SK-N-SH treated with all-trans-retinoic acid at 6 μM for 48 hours (cell line): Measurements from ENCODE around the gene PLVAP.

Source experiments
- RARB ChIP-seq: fragments of 250-450 bp; sonication (Bioruptor Pico); IDR thresholded peaks from 2 replicates; pipeline ENCODE4 v1.8.0; 2021; ENCODE audit warnings: mild to moderate bottlenecking, moderate library complexity
- ZFP30 ChIP-seq: fragments of 450-650 bp; formaldehyde crosslinking; IDR thresholded peaks from 2 replicates; pipeline ENCODE4 v1.5.0; 2022; ENCODE audit warnings: mild to moderate bottlenecking, moderate library complexity
- TF ChIP-seq, protein P1 (sequence below): fragments of 250-450 bp; sonication (Bioruptor Pico); IDR thresholded peaks from 2 replicates; pipeline ENCODE4 v1.8.0; 2020; ENCODE audit warnings: mild to moderate bottlenecking, moderate library complexity, borderline replicate concordance
- TF ChIP-seq, protein P2 (sequence below): fragments of 250-450 bp; sonication (Bioruptor Pico); IDR thresholded peaks from 2 replicates; pipeline ENCODE4 v1.8.0; 2021; ENCODE audit warnings: low read depth, mild to moderate bottlenecking, moderate library complexity, borderline replicate concordance

DNA sequence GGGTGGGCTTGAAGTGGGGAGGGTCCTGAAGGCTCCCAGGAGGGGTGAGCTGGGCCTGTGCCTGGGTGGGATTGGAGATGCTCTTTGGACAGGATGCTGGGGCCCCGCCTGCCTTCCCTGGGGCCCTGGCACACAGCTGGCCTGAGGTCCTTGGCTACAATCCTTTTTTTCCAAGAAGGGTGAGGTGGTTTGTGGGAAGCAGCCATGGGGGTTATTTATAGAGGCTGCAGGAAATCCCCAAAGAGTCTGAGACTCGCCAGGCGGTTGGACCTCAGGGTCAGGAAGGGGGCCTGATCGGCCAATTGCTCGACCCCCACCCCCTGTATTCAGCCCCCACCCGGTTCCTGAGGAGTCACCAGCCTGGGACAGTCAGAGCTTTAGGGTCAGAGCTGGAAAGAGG, 29.8 kb downstream of the PLVAP start:
- no peak for TF ChIP-seq RARB (CRISPR knock-in tag)
- TF ChIP-seq, protein P1, sequence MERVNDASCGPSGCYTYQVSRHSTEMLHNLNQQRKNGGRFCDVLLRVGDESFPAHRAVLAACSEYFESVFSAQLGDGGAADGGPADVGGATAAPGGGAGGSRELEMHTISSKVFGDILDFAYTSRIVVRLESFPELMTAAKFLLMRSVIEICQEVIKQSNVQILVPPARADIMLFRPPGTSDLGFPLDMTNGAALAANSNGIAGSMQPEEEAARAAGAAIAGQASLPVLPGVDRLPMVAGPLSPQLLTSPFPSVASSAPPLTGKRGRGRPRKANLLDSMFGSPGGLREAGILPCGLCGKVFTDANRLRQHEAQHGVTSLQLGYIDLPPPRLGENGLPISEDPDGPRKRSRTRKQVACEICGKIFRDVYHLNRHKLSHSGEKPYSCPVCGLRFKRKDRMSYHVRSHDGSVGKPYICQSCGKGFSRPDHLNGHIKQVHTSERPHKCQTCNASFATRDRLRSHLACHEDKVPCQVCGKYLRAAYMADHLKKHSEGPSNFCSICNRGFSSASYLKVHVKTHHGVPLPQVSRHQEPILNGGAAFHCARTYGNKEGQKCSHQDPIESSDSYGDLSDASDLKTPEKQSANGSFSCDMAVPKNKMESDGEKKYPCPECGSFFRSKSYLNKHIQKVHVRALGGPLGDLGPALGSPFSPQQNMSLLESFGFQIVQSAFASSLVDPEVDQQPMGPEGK: no peak
- no peak for TF ChIP-seq ZFP30
- TF ChIP-seq, protein P2, sequence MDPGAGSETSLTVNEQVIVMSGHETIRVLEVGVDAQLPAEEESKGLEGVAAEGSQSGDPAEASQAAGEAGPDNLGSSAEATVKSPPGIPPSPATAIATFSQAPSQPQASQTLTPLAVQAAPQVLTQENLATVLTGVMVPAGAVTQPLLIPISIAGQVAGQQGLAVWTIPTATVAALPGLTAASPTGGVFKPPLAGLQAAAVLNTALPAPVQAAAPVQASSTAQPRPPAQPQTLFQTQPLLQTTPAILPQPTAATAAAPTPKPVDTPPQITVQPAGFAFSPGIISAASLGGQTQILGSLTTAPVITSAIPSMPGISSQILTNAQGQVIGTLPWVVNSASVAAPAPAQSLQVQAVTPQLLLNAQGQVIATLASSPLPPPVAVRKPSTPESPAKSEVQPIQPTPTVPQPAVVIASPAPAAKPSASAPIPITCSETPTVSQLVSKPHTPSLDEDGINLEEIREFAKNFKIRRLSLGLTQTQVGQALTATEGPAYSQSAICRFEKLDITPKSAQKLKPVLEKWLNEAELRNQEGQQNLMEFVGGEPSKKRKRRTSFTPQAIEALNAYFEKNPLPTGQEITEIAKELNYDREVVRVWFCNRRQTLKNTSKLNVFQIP (CRISPR knock-in tag): no peak
